IMR-90 (cell line): ENCODE results near the gene RNF186. TPM values are rescaled to one million over a fixed set of nuclear protein-coding genes. Genes with fewer than 3 reads are reported as not detected.

Source experiments
- ATAC-seq: fragments of 200-7000 bp; cut with Tn5 transposase; 2 replicates; pipeline ENCODE4 v1.9.1; 2020; ENCODE audit warnings: low read depth, mild to moderate bottlenecking, moderate library complexity
- BruUV-seq: library from RNA; stranded (reverse); fragments of 400-500 nt; replicated peaks from 2 replicates; lab custom pipeline; 2021; lab: Mats Ljungman, UMichigan
- CTCF ChIA-PET: fragments of 300-600 bp; formaldehyde crosslinking; extraction: SDS; loops from one replicate; lab custom pipeline; 2021; ENCODE audit warnings: antibody characterized with exemption; lab: Yijun Ruan, JAX
- POLR2A ChIA-PET: fragments of 300-600 bp; sonication (Branson Sonifier 250); formaldehyde crosslinking; loops from one replicate; lab custom pipeline; 2022; ENCODE audit warnings: antibody characterized with exemption; ENCODE audit not compliant: unreplicated experiment; lab: Charles Lee
- DNase-seq: peaks from one replicate; pipeline ENCODE4 v3.0.0; 2013
- H2AFZ ChIP-seq: replicated peaks from 2 replicates; pipeline ENCODE3; 2013; ENCODE audit warnings: low read length, mild to moderate bottlenecking; ENCODE audit not compliant: poor library complexity
- H2AK5ac ChIP-seq: 2 replicates; pipeline ENCODE4 v1.6.1; 2013; ENCODE audit warnings: low read depth, low read length, inconsistent platforms
- H2AK9ac ChIP-seq: replicated peaks from 2 replicates; pipeline ENCODE3; 2013; ENCODE audit warnings: mild to moderate bottlenecking, low read depth, low read length, moderate library complexity; ENCODE audit not compliant: poor library complexity
- H2BK120ac ChIP-seq: 2 replicates; pipeline ENCODE4 v1.6.1; 2013; ENCODE audit warnings: low read depth, low read length, inconsistent platforms
- H2BK15ac ChIP-seq: 3 replicates; pipeline ENCODE4 v1.6.1; 2013; ENCODE audit warnings: low read depth, low read length, inconsistent platforms
- H2BK20ac ChIP-seq: 2 replicates; pipeline ENCODE4 v1.6.1; 2013; ENCODE audit warnings: low read depth, mild to moderate bottlenecking, inconsistent platforms, low read length, moderate library complexity
- H2BK5ac ChIP-seq: 2 replicates; pipeline ENCODE4 v1.6.1; 2013; ENCODE audit warnings: mild to moderate bottlenecking, low read depth, low read length, inconsistent platforms; ENCODE audit not compliant: poor library complexity, severe bottlenecking
- H3K14ac ChIP-seq: replicated peaks from 2 replicates; pipeline ENCODE4 v1.6.1; 2013; ENCODE audit warnings: low read depth, low read length, inconsistent platforms
- H3K18ac ChIP-seq: 2 replicates; pipeline ENCODE4 v1.6.1; 2013; ENCODE audit warnings: low read depth, low read length, control low read depth
- H3K23ac ChIP-seq: 2 replicates; pipeline ENCODE4 v1.6.1; 2013; ENCODE audit warnings: low read depth, low read length, inconsistent platforms
- H3K27ac ChIP-seq: 2 replicates; pipeline ENCODE4 v1.5.1; 2013; ENCODE audit warnings: mild to moderate bottlenecking, control low read depth, low read length; ENCODE audit not compliant: insufficient read depth
- H3K27me3 ChIP-seq: 2 replicates; pipeline ENCODE4 v1.6.1; 2013; ENCODE audit warnings: low read length; ENCODE audit not compliant: control insufficient read depth, insufficient read depth
- H3K36me3 ChIP-seq: 2 replicates; pipeline ENCODE4 v1.6.1; 2013; ENCODE audit warnings: low read length, mixed read lengths; ENCODE audit not compliant: control insufficient read depth, insufficient read depth
- H3K4ac ChIP-seq: 2 replicates; pipeline ENCODE4 v1.6.1; 2013; ENCODE audit warnings: low read depth, low read length, inconsistent platforms
- H3K4me1 ChIP-seq: 2 replicates; pipeline ENCODE4 v1.6.1; 2013; ENCODE audit warnings: low read length, mixed read lengths; ENCODE audit not compliant: control insufficient read depth, insufficient read depth
- H3K4me2 ChIP-seq: 2 replicates; pipeline ENCODE4 v1.6.1; 2013; ENCODE audit warnings: low read depth, mild to moderate bottlenecking, control low read depth, low read length, moderate library complexity
- H3K4me3 ChIP-seq: 2 replicates; pipeline ENCODE4 v1.5.1; 2013; ENCODE audit warnings: low read depth, mild to moderate bottlenecking, control low read depth, low read length, moderate library complexity; ENCODE audit not compliant: insufficient read depth
- H3K56ac ChIP-seq: 2 replicates; pipeline ENCODE4 v1.6.1; 2013; ENCODE audit warnings: low read length, inconsistent platforms; ENCODE audit not compliant: insufficient read depth; ENCODE audit errors: extremely low read depth
- H3K79me1 ChIP-seq, 2 experiments: 2 replicates each; pipeline ENCODE4 v1.6.1; 2013; ENCODE audit warnings: low read length in 2 of 2, inconsistent platforms in 1 of 2, low read depth in 1 of 2
- H3K9ac ChIP-seq: 2 replicates; pipeline ENCODE4 v1.6.1; 2013; ENCODE audit warnings: low read depth, low read length, control low read depth
- H3K9me1 ChIP-seq: 2 replicates; pipeline ENCODE4 v1.6.1; 2013; ENCODE audit warnings: low read length, inconsistent platforms; ENCODE audit not compliant: insufficient read depth
- H3K9me3 ChIP-seq: 2 replicates; pipeline ENCODE4 v1.6.1; 2013; ENCODE audit warnings: low read length; ENCODE audit not compliant: control insufficient read depth, insufficient read depth
- H4K20me1 ChIP-seq: 2 replicates; pipeline ENCODE4 v1.6.1; 2013; ENCODE audit warnings: low read length, inconsistent platforms; ENCODE audit not compliant: insufficient read depth
- H4K5ac ChIP-seq: 2 replicates; pipeline ENCODE4 v1.6.1; 2013; ENCODE audit warnings: mild to moderate bottlenecking, low read depth, low read length, control low read depth
- H4K8ac ChIP-seq, 2 experiments: 2 replicates each; pipeline ENCODE4 v1.6.1; 2013; ENCODE audit warnings: low read depth in 2 of 2, low read length in 2 of 2, control low read depth in 1 of 2, inconsistent platforms in 1 of 2
- H4K91ac ChIP-seq: 2 replicates; pipeline ENCODE4 v1.6.1; 2013; ENCODE audit warnings: low read depth, low read length, inconsistent platforms; ENCODE audit not compliant: insufficient read depth
- CEBPB ChIP-seq: IDR thresholded peaks from 2 replicates; pipeline ENCODE4 v1.6.1; 2012; ENCODE audit warnings: low read depth, low read length, improper control_type of control experiment
- FOS ChIP-seq: fragments of 150-350 bp; IDR thresholded peaks from 2 replicates; pipeline ENCODE4 v1.6.1; 2016; ENCODE audit warnings: low read depth, low read length
- WGBS, 2 experiments: methylation state at CpG; one replicate each; pipeline versions ENCODE4 v1.1.5 to v1.1.7; 2013; ENCODE audit warnings: missing lambda C conversion rate in 2 of 2; ENCODE audit not compliant: insufficient read length in 1 of 2; ENCODE audit errors: extremely low coverage in 2 of 2; 5-methylcytosine and 5-hydroxymethylcytosine counted together
- dilution Hi-C: fragments of 300-500 bp; cut with HindIII; formaldehyde crosslinking; loops from one replicate; pipeline ENCODE4 v1.14.3; 2018; ENCODE audit warnings: low sequenced_read_pairs; ENCODE audit not compliant: unreplicated experiment
- in situ Hi-C: fragments of 300-500 bp; cut with MboI; formaldehyde crosslinking; loops from 3 replicates; pipeline ENCODE4 v1.14.3; 2019; ENCODE audit warnings: low sequenced_read_pairs, inconsistent platforms, mixed read lengths
- intact Hi-C: fragments of 100-400 bp; cut with micrococcal nuclease; formaldehyde crosslinking; loops from 2 replicates; pipeline ENCODE4 v1.10.0; 2022
- polyA plus RNA-seq, 3 experiments: library from polyadenylated mRNA; depleted of rRNA; stranded (reverse); fragments of >200 nt; gene quantifications; 2 replicates each; pipeline ENCODE4 v1.2.3, GENCODE V29; 2012; ENCODE audit warnings: low replicate concordance in 1 of 3
- total RNA-seq: library from RNA; depleted of rRNA; stranded (reverse); fragments of >200 nt; gene quantifications from 2 replicates; pipeline ENCODE4 v1.2.3, GENCODE V29; 2012

Gene RNF186
- total and polyA plus RNA-seq, 2 of the 4 experiments (the other 2 are of a cell fraction), result not detected

DNA sequence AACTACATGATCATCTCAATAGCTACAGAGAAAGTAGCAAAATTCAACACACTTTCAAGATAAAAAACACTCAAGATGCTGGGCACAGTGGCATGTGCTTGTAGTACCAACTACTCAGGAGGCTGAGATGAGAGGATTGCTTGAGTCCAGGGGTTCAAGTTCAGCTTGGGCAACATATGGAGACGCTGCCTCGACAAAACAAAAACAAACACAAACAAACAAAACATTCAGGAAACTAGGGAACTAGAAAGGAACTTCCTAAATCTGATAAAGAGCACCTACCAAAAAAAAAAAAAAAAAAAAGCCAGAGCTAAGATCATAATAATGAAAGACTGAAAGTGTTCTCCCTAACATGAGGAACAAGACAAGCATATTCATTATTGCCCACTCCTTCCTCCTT lies 22.8 kb upstream of the RNF186 start:
- Histone ChIP-seq H3K4me3 (no peak overlapping the region), H3K9me1 (no peaks in the 10 kb centered on the region), H2BK120ac (no peak overlapping the region), H3K18ac (no peak overlapping the region), H2AK9ac (no peak overlapping the region), H3K23ac (no peak overlapping the region), H3K9ac (no peak overlapping the region), H2BK5ac (no peak overlapping the region), H3K36me3 (no peaks in the 10 kb centered on the region), H3K79me1 (no peaks in the 10 kb centered on the region), H3K4me2 (no peak overlapping the region), H4K20me1 (no peaks in the 10 kb centered on the region), H3K27ac (no peak overlapping the region), H4K5ac (no peak overlapping the region), H3K9me3 (0 out of 2 replicates have a peak, but pooled peaks cover 1% of the 10 kb centered on the region), H2BK15ac (no peak overlapping the region), H3K4me1 (no peaks in the 10 kb centered on the region), H2AFZ (no peak overlapping the region), H3K27me3 (peaks cover 2% of the 10 kb centered on the region; the same call in 1 of the 2 replicates), H4K91ac (no peak overlapping the region), H3K56ac (no peak overlapping the region), H3K4ac (no peak overlapping the region), H2BK20ac (no peak overlapping the region), H3K14ac (no peak overlapping the region), H2AK5ac (no peak overlapping the region), H4K8ac (no peak overlapping the region)
- intact Hi-C loops (no loop called here), dilution Hi-C loops (no loop called here), in situ Hi-C loops (no loop called here)
- BruUV-seq, result no TSS peak
- ATAC-seq (no peak), DNase-seq (no peak)
- ChIA-PET CTCF (no interaction called here), POLR2A (no interaction called here)
- TF ChIP-seq CEBPB, result no peak
- no peak for TF ChIP-seq FOS
- no CpG with 5 or more reads among the region's 2 CpGs for WGBS, 2 experiments
